ENCODE measurements around the gene TRAPPC14. TPM values are rescaled to one million over a fixed set of nuclear protein-coding genes. Genes with fewer than 3 reads are reported as not detected.
A peak's percentile ranks its signal among the peaks of the same experiment; 100 is the strongest.

Gene TRAPPC14
- total and polyA plus RNA-seq, 2 of the 13 experiments (the other 11 are each of a cell fraction or from before 2014, with no cell fraction given): 4.7 to 9.6 TPM

- TF ChIP-seq PRDM10 (CRISPR knock-in tag; IDR thresholded peaks at IDR 0.05; ENCODE audit: low read depth) (peak; percentile 52; the same call in 1 of the 2 replicates), STAG1 (CRISPR knock-in tag; IDR thresholded peaks at IDR 0.05) (no peak), ZNF570 (CRISPR knock-in tag; IDR thresholded peaks at IDR 0.05; ENCODE audit: borderline replicate concordance) (no peak), ISL2 (CRISPR knock-in tag; IDR thresholded peaks at IDR 0.05) (peak; percentile 42; the same call in 1 of the 2 replicates), DDIT3 (CRISPR knock-in tag; IDR thresholded peaks at IDR 0.05) (no peak), SP2 (CRISPR knock-in tag; IDR thresholded peaks at IDR 0.05) (peak; percentile 95), HIVEP1 (CRISPR knock-in tag; IDR thresholded peaks at IDR 0.05) (peak; percentile 65), ZSCAN12 (CRISPR knock-in tag; IDR thresholded peaks at IDR 0.05) (no peak), ZNF501 (CRISPR knock-in tag; IDR thresholded peaks at IDR 0.05) (peak; percentile 63), DNMT1 (CRISPR knock-in tag; IDR thresholded peaks at IDR 0.05) (no peak), ZBTB14 (CRISPR knock-in tag; IDR thresholded peaks at IDR 0.05) (no peak), PHF8 (CRISPR knock-in tag; IDR thresholded peaks at IDR 0.05) (peak; percentile 79), ARID4A (CRISPR knock-in tag; IDR thresholded peaks at IDR 0.05; ENCODE audit: borderline replicate concordance) (peak; percentile 72), ZNF737 (CRISPR knock-in tag; IDR thresholded peaks at IDR 0.05; ENCODE audit: borderline replicate concordance) (no peak), REST (IDR thresholded peaks at IDR 0.05; ENCODE audit: borderline replicate concordance in 1 of 2, low read depth in 1 of 2, low read length in 2 of 2) (0 out of 4 replicates have a peak, but pooled peaks of 1 of the 2 experiments have one; percentile 2)
These were observed 9.8 kb downstream of the TRAPPC14 start, which contains the start of gene LAMTOR4 (continued) for GRCh38 chr7:100148559-100149328.

Measured in HepG2 (cell line).